Measurements from ENCODE around the gene ENO3.
A peak's percentile ranks its signal among the peaks of the same experiment; 100 is the strongest.

ENO3 gene

GRCh38 chr17:4937553-4937952 lies 13.4 kb upstream of the ENO3 start:
- no peak for DNase-seq (ENCODE audit: low read depth in 2 of 2)

GRCh38 chr17:4938069-4938491 lies 12.8 kb upstream of the ENO3 start:
- no peak for DNase-seq (ENCODE audit: low read depth in 2 of 2)

GRCh38 chr17:4938688-4939545 lies 12.0 kb upstream of the ENO3 start:
- no peak for DNase-seq (ENCODE audit: low read depth in 2 of 2)

- DNase-seq (ENCODE audit: low read depth in 2 of 2) = no peak
Measured at GRCh38 chr17:4939546-4939795, 11.4 kb upstream of the ENO3 start.

GRCh38 chr17:4939796-4940554 lies 10.9 kb upstream of the ENO3 start, which contains the start of the genes RNF167 and SLC25A11:
Gene RNF167 (plus strand): TSS chr17:4940268. CDS start chr17:4940910, 642 bp downstream.
Gene SLC25A11 (minus strand): TSS chr17:4940046. CDS start chr17:4939910, 136 bp downstream.
- DNase-seq (ENCODE audit: low read depth in 2 of 2) = peak; percentile 92 to 95

GRCh38 chr17:4940555-4941318 lies 10.2 kb upstream of the ENO3 start:
- DNase-seq (ENCODE audit: low read depth in 2 of 2) = peak in 1 of 2 donors; percentile 35

- no peak for DNase-seq (ENCODE audit: low read depth in 2 of 2)
Measured at GRCh38 chr17:4941319-4941610, 9.7 kb upstream of the ENO3 start.

- no peak for DNase-seq (ENCODE audit: low read depth in 2 of 2)
Measured at GRCh38 chr17:4942760-4943508, 8.0 kb upstream of the ENO3 start.

- DNase-seq (ENCODE audit: low read depth in 2 of 2) = peak in 1 of 2 donors; percentile 39
Measured at GRCh38 chr17:4944163-4944553, 6.8 kb upstream of the ENO3 start.

- DNase-seq (ENCODE audit: low read depth in 2 of 2) = no peak
Measured at GRCh38 chr17:4944554-4945175, 6.3 kb upstream of the ENO3 start.

- DNase-seq (ENCODE audit: low read depth in 2 of 2) = peak; percentile 76 to 79
Measured at GRCh38 chr17:4945176-4945943, 5.6 kb upstream of the ENO3 start.

- DNase-seq (ENCODE audit: low read depth in 2 of 2) = no peak
Measured at GRCh38 chr17:4945944-4946280, 5.0 kb upstream of the ENO3 start.

- DNase-seq (ENCODE audit: low read depth in 2 of 2) = no peak
Measured at GRCh38 chr17:4946312-4946976, 4.5 kb upstream of the ENO3 start.

- no peak for DNase-seq (ENCODE audit: low read depth in 2 of 2)
Measured at GRCh38 chr17:4947010-4947410, 3.9 kb upstream of the ENO3 start.

GRCh38 chr17:4947411-4948165 lies 3.3 kb upstream of the ENO3 start:
- DNase-seq (ENCODE audit: low read depth in 2 of 2) = peak in 1 of 2 donors; percentile 63

GRCh38 chr17:4948166-4948930 lies 2.6 kb upstream of the ENO3 start, which contains the start of gene PFN1:
Gene PFN1 (minus strand): TSS chr17:4948530. CDS start chr17:4948394, 136 bp downstream.
- peak; percentile 84 to 86 for DNase-seq (ENCODE audit: low read depth in 2 of 2)

- peak in 1 of 2 donors; percentile 71 for DNase-seq (ENCODE audit: low read depth in 2 of 2)
Measured at GRCh38 chr17:4948931-4949320, 2.0 kb upstream of the ENO3 start.

- peak; percentile 60 to 69 for DNase-seq (ENCODE audit: low read depth in 2 of 2)
Measured at GRCh38 chr17:4949321-4950074, 1.4 kb upstream of the ENO3 start.

All from stimulated activated CD8-positive, alpha-beta memory T cell treated with anti-CD3 and anti-CD28 coated beads, Interleukin-7, amount 100 ng/mL, for 4 hours (primary cell).